HG03097 (cell line): ENCODE data around the gene COQ9.
"Not testable (repeated sequence)": the region's sequence is repeated elsewhere in the genome, so short reads cannot be mapped to it uniquely, and the experiment has no call there.

Source experiments
- ATAC-seq: cut with Tn5 transposase; IDR thresholded peaks from one replicate; pipeline ENCODE4 v1.9.1; 2021; ENCODE audit not compliant: unreplicated experiment, low FRiP score

The COQ9 gene

DNA sequence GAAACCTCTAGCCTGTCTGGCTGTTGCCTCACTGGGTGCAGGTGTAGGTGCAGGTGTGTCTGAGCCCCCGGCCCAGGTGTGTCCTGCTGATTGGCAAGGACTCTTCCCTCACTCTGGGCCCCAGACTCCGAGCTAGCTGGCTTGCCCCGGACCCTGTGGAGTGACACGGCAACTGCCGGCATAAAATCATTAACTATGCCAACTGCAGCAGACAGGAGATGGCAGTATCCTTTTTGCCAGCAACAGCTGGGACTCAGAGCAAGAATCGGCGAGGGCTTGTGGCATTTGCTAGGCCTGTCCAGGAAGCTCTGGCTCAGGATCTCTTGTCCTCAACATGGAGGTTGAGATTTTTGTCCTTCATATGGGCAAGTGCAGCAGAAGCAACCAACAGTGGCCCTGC is 20.9 kb upstream of the COQ9 start:
- ATAC-seq = no peak

DNA sequence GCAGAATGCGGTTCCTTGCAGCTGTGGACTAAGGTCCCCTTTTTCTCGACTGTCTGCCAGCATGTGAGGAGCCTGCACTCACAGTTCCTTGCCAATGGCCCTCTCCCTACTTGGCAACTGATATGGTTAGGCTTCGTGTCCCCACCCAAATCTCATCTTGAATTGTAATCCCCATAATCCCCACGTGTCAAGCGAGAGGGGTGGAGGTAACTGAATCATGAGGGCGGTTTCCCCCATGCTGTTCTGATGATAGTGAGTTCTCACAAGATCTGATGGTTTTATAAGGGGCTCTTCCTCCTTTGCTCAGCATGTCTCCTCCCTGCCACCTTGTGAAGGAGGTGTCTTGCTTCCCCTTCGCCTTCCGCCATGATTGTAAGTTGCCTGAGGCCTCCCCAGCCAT is 20.0 kb upstream of the COQ9 start:
- no peak for ATAC-seq

DNA sequence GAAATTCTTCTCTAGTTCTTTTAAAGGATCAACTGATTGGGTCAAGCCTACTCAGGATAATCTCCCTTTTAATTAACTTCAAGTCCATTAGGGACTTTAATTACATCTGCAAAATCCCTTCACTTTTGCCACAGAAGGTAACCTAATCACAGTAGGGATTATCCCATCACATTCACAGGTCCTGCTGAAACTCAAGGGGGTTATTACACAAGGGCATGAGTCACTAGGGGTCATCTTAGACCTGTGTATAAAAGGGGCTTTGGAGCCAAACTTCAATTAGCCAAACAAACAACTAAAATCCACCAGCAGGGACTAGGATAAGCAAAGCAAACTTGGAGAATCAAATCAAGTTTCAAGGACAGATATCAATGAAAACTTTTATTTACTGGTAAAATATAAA is 19.5 kb upstream of the COQ9 start:
- ATAC-seq = no peak

GRCh38 chr16:57430955-57431354 is 16.3 kb upstream of the COQ9 start:
- ATAC-seq = no peak

- no peak for ATAC-seq
These were observed 14.8 kb upstream of the COQ9 start for GRCh38 chr16:57432505-57432904.

GRCh38 chr16:57432989-57433388 is 14.3 kb upstream of the COQ9 start:
- ATAC-seq = no peak

GRCh38 chr16:57434003-57434402 is 13.3 kb upstream of the COQ9 start:
- no peak for ATAC-seq

DNA sequence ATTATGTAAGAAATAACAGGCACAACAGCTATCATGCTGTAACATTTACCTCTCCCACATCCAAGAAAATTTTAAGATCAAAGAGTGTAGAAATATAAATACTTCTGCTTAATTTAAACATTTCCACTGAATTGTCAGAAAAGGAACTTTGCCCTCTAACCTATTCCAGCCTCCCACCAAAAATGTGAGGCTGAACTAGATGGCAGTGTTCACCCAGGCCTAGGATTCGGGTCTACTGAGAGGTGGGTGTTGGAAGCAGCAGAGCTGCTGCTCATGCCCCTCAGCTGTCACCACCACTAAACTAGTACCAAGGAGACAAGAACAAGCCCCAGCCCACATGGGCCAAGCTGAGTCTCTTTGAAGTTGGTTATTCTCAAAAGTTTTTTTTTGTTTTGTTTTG is 11.4 kb upstream of the COQ9 start:
- ATAC-seq = no peak

GRCh38 chr16:57439947-57440346 is 7.3 kb upstream of the COQ9 start:
- ATAC-seq = not testable (repeated sequence)

DNA sequence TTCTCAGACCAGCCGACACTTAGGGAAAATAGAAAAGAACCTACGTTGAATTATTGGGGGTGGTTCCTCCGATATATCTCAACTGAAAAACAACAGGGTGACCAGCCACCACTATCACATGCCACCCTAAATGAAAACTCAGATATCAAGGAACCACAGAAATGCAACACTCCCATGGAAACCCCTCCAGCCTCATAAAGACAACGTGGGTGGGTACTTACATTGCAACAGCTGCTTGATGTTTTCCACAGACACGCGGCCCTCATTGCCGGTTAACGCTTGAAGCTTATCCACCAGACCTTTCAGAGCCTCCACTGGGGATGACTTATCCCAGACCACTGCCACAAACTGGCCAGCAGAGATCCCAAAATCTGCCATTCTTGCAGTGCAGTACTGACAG is 6.7 kb upstream of the COQ9 start:
- not testable (repeated sequence) for ATAC-seq

GRCh38 chr16:57444711-57445110 is 2.6 kb upstream of the COQ9 start:
- ATAC-seq = no peak

GRCh38 chr16:57445510-57445909 is 1.8 kb upstream of the COQ9 start:
- no peak for ATAC-seq

GRCh38 chr16:57446531-57447185 is 621 bp upstream of the COQ9 start:
- peak; percentile 28 for ATAC-seq

GRCh38 chr16:57452021-57452420 is 4.7 kb downstream of the COQ9 start:
- no peak for ATAC-seq

GRCh38 chr16:57462209-57462977 is 15.1 kb downstream of the COQ9 start, which contains the start of gene POLR2C:
POLR2C (plus strand) TSS chr16:57462679; CDS start chr16:57462725, 46 bp downstream.
- peak; percentile 78 for ATAC-seq

GRCh38 chr16:57462978-57463362 is 15.7 kb downstream of the COQ9 start:
- no peak for ATAC-seq

- ATAC-seq = no peak
These were observed 17.2 kb downstream of the COQ9 start for GRCh38 chr16:57464523-57464922.

- no peak for ATAC-seq
These were observed 21.1 kb downstream of the COQ9 start for GRCh38 chr16:57468346-57468745.

DNA sequence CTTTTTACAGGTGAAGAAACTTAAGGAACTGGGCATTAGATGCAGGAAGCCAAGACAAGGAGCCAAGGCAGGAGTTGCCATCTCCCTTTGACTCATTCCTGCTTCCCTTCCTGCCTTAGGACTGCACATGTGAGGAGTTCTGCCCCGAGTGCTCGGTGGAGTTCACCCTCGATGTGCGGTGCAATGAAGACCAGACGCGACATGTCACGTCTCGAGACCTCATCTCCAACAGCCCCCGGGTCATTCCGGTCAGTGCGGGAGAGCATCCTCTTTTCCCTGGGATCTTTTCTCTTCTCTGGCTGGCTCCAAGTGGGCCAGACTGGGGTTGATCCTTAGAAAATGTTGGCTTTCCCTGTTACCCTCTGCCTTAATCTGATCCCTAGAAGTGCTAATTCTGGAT is 21.8 kb downstream of the COQ9 start:
- no peak for ATAC-seq

DNA sequence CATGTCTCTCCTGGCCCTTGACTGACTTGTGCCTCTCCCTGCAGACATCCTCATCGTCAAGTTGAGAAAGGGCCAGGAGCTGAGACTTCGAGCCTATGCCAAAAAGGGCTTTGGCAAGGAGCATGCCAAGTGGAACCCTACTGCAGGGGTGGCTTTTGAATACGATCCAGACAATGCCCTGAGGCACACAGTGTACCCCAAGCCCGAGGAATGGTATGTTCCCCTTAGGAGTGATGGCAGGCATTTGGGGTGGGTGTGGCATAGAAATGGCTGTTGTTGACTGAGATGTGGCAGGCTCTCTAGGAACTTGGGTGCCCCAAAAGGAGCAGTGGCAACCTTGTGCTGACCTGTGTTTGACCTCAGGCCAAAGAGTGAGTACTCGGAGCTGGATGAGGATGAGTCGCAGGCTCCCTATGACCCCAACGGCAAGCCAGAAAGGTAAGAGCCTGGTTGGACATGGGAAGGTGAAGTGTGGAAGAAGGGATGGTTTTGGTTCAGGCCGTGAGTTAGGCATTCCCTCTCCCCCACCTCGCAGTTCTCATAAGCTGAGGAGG is 22.7 kb downstream of the COQ9 start:
- no peak for ATAC-seq

DNA sequence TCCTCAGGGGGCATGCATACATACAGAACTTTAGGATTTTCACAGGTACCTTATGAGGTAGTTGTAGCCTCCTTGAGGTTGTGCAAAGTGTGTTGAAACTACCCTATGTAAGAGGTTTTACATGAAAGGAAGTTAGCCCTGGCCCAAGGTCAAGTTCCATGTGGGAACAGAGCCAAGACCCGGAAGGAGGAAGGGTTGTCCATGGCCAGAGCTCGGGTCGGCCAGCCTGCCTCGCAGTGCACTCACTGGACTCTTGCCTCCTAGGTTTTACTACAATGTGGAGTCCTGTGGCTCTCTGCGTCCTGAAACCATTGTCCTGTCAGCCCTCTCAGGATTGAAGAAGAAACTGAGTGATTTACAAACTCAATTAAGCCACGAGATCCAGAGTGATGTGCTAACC is 23.4 kb downstream of the COQ9 start:
- no peak for ATAC-seq

DNA sequence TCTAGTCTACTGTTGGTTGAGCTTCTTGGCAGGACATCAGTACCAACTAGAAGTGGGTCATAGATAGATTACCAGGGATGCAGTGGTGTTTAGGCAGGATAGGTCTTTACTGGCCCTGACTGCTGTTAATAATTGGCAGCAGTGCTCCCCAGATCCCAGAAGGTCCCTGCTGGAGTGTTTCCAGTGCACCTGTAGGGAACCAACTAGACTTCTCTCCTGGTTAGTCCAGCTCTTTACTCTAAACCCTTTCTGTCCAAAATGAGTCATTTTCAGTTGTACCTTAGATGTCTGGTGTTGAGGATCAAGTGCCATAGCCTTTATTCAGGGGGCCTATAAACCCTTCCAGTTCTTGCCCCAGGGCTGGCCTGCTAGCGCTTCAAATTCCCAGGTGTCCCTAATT is 23.9 kb downstream of the COQ9 start:
- ATAC-seq = no peak
